Fibroblast of pulmonary artery (primary cell): ENCODE measurements around the gene STK33.

Source experiments
- DNase-seq: peaks from one replicate; pipeline ENCODE4 v3.0.0-alpha.2; 2010; ENCODE audit warnings: low read depth
- H3K4me3 ChIP-seq: replicated peaks from 2 replicates; pipeline ENCODE4 v1.5.1; 2011; ENCODE audit warnings: low read depth, mild to moderate bottlenecking, control low read depth, low read length, moderate library complexity
- TF ChIP-seq, protein P1 (sequence below): IDR thresholded peaks from 2 replicates; pipeline ENCODE4 v1.5.1; 2011; ENCODE audit warnings: mild to moderate bottlenecking, control low read depth, low read length, inconsistent platforms; ENCODE audit errors: missing control alignments

STK33 gene

DNA sequence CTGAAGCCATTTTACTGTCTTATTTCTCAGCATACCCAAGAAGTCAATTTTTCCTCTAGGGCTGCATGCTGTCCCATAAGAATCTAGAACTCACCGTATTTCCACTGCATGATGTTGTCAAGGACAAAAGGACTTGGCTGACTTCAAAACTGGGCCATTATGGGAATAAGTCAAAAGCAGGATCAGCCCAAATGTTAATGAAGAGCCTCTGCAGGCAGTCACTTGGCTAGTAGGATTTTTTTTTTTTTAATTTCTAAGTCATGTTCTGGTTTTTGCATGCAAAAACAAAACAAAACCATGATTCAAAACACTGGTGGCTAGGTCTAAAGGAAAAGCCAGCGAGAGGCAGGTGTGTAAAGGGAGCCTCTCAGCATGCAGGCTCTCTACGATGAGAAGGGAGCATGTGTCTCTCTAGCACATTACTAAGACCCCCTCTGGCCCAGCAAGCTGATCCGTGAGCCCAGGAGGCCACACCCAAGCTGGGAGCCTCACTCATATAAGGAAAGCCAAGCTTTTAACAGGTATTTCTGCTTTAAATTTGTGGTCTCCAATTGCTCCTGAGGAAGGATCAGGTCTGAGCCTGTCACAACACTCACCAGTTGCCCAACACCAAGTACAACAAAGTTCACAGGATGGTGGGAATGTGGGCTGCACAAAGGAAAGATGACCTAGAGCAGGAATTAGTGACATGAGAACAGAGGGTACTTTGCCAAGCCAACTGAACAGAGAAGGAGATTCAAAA lies 21.4 kb upstream of the STK33 start:
- TF ChIP-seq, protein P1, sequence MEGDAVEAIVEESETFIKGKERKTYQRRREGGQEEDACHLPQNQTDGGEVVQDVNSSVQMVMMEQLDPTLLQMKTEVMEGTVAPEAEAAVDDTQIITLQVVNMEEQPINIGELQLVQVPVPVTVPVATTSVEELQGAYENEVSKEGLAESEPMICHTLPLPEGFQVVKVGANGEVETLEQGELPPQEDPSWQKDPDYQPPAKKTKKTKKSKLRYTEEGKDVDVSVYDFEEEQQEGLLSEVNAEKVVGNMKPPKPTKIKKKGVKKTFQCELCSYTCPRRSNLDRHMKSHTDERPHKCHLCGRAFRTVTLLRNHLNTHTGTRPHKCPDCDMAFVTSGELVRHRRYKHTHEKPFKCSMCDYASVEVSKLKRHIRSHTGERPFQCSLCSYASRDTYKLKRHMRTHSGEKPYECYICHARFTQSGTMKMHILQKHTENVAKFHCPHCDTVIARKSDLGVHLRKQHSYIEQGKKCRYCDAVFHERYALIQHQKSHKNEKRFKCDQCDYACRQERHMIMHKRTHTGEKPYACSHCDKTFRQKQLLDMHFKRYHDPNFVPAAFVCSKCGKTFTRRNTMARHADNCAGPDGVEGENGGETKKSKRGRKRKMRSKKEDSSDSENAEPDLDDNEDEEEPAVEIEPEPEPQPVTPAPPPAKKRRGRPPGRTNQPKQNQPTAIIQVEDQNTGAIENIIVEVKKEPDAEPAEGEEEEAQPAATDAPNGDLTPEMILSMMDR: no peak
- no peak overlapping the region for H3K4me3 ChIP-seq
- no peak for DNase-seq

DNA sequence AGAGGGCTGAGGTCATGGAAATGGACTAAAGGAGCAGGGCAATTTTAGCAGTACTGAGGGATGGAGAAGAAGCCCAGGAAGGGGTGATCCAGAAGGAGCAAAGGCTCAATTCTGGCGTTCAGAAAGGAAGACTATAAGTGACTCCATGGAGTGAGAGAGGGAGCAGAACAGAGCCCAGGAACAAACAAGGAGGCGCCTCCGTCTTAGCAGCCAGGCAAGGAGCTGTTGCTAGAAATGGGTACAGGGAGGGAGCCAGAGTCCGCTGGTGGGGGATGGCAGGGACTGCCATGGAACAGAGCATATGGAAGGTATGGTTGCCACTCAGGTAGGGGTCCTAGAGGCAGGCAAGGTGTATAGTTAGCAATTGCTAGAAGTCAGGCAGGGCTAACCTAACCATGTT lies 20.5 kb upstream of the STK33 start:
- DNase-seq: no peak
- no peak overlapping the region for H3K4me3 ChIP-seq
- TF ChIP-seq, protein P1: no peak

DNA sequence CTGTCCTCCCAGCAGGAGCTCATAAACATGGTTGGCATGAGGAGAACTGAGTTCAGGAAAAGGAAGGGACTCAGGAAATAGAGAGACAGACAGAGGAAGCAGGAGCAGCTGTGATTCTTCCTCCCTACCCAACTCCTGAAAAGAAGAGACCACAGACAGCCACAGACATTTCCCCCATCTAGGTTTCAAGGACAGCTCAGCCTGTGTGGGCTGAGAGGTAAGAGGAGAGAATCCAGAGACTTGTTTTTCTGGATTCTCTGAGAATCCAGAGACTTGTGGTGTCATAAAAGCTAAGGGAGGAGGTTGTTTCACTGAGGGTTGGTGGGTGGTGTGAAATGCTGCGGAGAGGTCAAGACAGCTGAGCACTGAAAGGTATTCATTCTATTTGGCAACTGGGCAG lies 19.0 kb upstream of the STK33 start:
- TF ChIP-seq, protein P1: no peak
- H3K4me3 ChIP-seq: no peak overlapping the region
- no peak for DNase-seq

DNA sequence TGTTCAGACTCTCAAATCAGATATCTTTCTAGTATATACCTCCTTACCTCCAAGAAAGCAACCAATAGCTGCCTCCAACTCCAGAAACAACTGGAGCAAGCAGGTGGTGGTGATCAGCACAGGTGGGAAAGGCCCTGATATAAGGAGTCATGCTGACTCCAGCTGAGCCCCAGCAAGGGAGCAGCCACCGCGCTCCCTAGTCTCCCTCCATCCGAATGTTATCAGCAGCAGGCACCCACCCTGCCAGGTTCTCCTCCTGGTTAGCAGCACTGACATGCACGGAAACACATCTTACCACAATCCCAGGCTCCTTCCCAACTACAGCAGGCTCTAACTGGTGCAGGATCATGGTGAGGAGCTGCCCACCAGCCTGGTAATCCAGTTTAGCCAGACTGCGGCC lies 18.5 kb upstream of the STK33 start:
- TF ChIP-seq, protein P1: no peak
- H3K4me3 ChIP-seq: no peak overlapping the region
- no peak for DNase-seq

DNA sequence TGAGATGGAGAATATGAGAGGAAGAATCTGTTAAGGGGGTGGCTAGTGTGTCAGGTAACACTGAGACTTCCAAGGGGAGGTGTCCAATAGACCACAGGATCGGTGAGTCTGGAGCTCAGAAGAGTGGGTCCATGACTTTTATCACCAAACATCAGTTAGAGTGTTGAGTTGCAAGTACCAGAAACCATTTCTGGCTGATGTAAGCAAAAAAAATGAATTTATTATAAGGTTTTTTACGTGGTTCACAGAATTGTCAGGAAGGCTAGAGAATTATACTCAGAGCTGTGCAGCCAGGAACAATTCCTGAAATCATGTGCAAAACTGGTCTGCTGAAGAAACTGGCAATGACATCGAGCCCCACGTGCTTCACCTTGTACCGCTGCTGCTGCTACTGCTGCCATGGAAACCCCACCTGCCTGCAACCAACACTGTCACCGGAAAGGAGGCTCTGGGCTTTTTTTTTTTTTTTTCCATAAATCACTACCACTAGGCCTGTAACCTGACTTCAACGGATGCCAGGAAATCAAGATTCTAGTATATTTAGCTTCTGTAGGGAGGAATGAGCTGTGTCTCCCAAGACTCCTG lies 16.6 kb upstream of the STK33 start:
- H3K4me3 ChIP-seq: no peak overlapping the region
- DNase-seq: peak; percentile 44
- TF ChIP-seq, protein P1: no peak

DNA sequence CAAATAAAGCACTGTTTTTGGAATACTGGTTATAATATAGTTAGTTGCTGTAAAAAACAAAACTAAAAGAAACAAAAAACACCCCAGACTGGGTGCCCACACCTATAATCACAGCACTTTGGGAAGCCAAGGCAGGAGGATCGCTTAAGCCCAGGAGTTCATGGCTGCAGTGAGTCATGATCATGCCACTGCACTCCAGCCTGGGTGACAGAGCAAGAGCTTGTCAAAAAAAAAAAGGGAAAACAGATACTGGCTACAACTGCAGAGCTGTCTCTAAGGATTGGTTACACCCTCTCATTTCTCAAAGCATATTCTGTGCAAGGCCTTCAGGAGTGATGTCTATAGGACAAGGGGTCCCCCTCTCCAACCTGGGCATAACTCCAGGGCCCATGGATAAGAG lies 14.6 kb upstream of the STK33 start:
- TF ChIP-seq, protein P1: no peak
- H3K4me3 ChIP-seq: no peak overlapping the region
- no peak for DNase-seq
